ENCODE data around the gene VWA5B1.

- no peak for TF ChIP-seq CTCF (optimal IDR thresholded peaks at IDR 0.05 in 1 of 3, IDR thresholded peaks at IDR 0.05 in 1 of 3, conservative IDR thresholded peaks at IDR 0.05 in 1 of 3; ENCODE audit: extremely low read depth in 1 of 3, insufficient read depth in 2 of 3, low read length in 3 of 3)
- no peak for TF ChIP-seq EZH2 (IDR thresholded peaks at IDR 0.05; ENCODE audit: low read length)
Measured at GRCh38 chr1:20381961-20382360, 91.3 kb downstream of the VWA5B1 start.

Data from keratinocyte (primary cell).